ENCODE measurements around the gene KIF20B. TPM values are rescaled to one million over a fixed set of nuclear protein-coding genes. Genes with fewer than 3 reads are reported as not detected.

KIF20B gene
- polyA plus RNA-seq = 8.2 TPM
- long read RNA-seq, donor 1 = 0 reads
- long read RNA-seq, donor 2 = 0 reads
- long read RNA-seq, donor 3 = 0 reads
- long read RNA-seq, donor 4 = 0 reads
- long read RNA-seq, donor 5 = 0 reads
- long read RNA-seq, donor 6 = 0 reads
- long read RNA-seq, donor 7 = 0 reads
- long read RNA-seq, donor 8 = 0 reads
- long read RNA-seq, donor 9 = 0 reads
- long read RNA-seq, donor 10 = 0 reads
- long read RNA-seq, donor 11 = 0 reads

GRCh38 chr10:89701242-89702120 lies at the start of gene KIF20B:
Gene KIF20B (plus strand): TSS chr10:89701590. CDS start chr10:89705295, 3,705 bp downstream.
- no peaks in the 10 kb centered on the region for H3K9me3 ChIP-seq (ENCODE audit: control insufficient read depth, low read depth, low read length)
- H3K4me3 ChIP-seq (ENCODE audit: low read length) = peak within 1 kb of the TSS; percentile 92
- 0% methylated on average over 1 of the region's 48 CpGs for WGBS (ENCODE audit: insufficient coverage, low lambda C conversion rate)
- peak within 1 kb of the TSS; percentile 86 for H3K27ac ChIP-seq (ENCODE audit: low read length)
- peaks cover 4% of the 10 kb centered on the region for H3K4me1 ChIP-seq (ENCODE audit: control insufficient read depth, insufficient read depth, low read length)
- DNase-seq = peak; percentile 97 to 98
- H3K36me3 ChIP-seq (ENCODE audit: control insufficient read depth, insufficient read depth, low read length) = no peaks in the 10 kb centered on the region
- H3K27me3 ChIP-seq (ENCODE audit: control insufficient read depth, insufficient read depth, low read length) = no peaks in the 10 kb centered on the region

- WGBS (ENCODE audit: insufficient coverage, low lambda C conversion rate) = 100% methylated on average over 1 of the region's 3 CpGs
- no peak for DNase-seq
- no peaks in the 10 kb centered on the region for H3K27me3 ChIP-seq (ENCODE audit: control insufficient read depth, insufficient read depth, low read length)
- no peak overlapping the region for H3K4me3 ChIP-seq (ENCODE audit: low read length)
- H3K36me3 ChIP-seq (ENCODE audit: control insufficient read depth, insufficient read depth, low read length) = no peaks in the 10 kb centered on the region
- peaks cover 35% of the 10 kb centered on the region for H3K4me1 ChIP-seq (ENCODE audit: control insufficient read depth, insufficient read depth, low read length)
- no peak overlapping the region for H3K27ac ChIP-seq (ENCODE audit: low read length)
- H3K9me3 ChIP-seq (ENCODE audit: control insufficient read depth, low read depth, low read length) = peaks cover 23% of the 10 kb centered on the region
These were observed 49.3 kb upstream of the KIF20B start for GRCh38 chr10:89651916-89652573.

GRCh38 chr10:89652806-89653370 lies 48.5 kb upstream of the KIF20B start:
- Histone ChIP-seq H3K4me1 (ENCODE audit: control insufficient read depth, insufficient read depth, low read length) (peaks cover 29% of the 10 kb centered on the region), H3K36me3 (ENCODE audit: control insufficient read depth, insufficient read depth, low read length) (no peaks in the 10 kb centered on the region), H3K4me3 (ENCODE audit: low read length) (no peak overlapping the region), H3K27me3 (ENCODE audit: control insufficient read depth, insufficient read depth, low read length) (no peaks in the 10 kb centered on the region), H3K27ac (ENCODE audit: low read length) (no peak overlapping the region), H3K9me3 (ENCODE audit: control insufficient read depth, low read depth, low read length) (peaks cover 28% of the 10 kb centered on the region)
- no CpG with 5 or more reads among the region's 3 CpGs for WGBS (ENCODE audit: insufficient coverage, low lambda C conversion rate)
- DNase-seq = peak in 1 of 2 donors; percentile 18

- H3K36me3 ChIP-seq (ENCODE audit: control insufficient read depth, insufficient read depth, low read length) = no peaks in the 10 kb centered on the region
- H3K27me3 ChIP-seq (ENCODE audit: control insufficient read depth, insufficient read depth, low read length) = no peaks in the 10 kb centered on the region
- H3K9me3 ChIP-seq (ENCODE audit: control insufficient read depth, low read depth, low read length) = peaks cover 29% of the 10 kb centered on the region
- no peak for DNase-seq
- peaks cover 29% of the 10 kb centered on the region for H3K4me1 ChIP-seq (ENCODE audit: control insufficient read depth, insufficient read depth, low read length)
- no peak overlapping the region for H3K27ac ChIP-seq (ENCODE audit: low read length)
- H3K4me3 ChIP-seq (ENCODE audit: low read length) = no peak overlapping the region
- WGBS (ENCODE audit: insufficient coverage, low lambda C conversion rate) = 66% methylated on average over 2 of the region's 6 CpGs
These were observed 48.0 kb upstream of the KIF20B start for GRCh38 chr10:89653410-89653869.

GRCh38 chr10:89655722-89656121 lies 45.7 kb upstream of the KIF20B start:
- H3K36me3 ChIP-seq (ENCODE audit: control insufficient read depth, insufficient read depth, low read length) = no peaks in the 10 kb centered on the region
- H3K9me3 ChIP-seq (ENCODE audit: control insufficient read depth, low read depth, low read length) = peaks cover 23% of the 10 kb centered on the region
- H3K4me3 ChIP-seq (ENCODE audit: low read length) = no peak overlapping the region
- no peaks in the 10 kb centered on the region for H3K27me3 ChIP-seq (ENCODE audit: control insufficient read depth, insufficient read depth, low read length)
- DNase-seq = peak; percentile 16 to 59
- WGBS (ENCODE audit: insufficient coverage, low lambda C conversion rate) = no CpG with 5 or more reads among the region's 1 CpG
- H3K27ac ChIP-seq (ENCODE audit: low read length) = peak overlapping the region; percentile 59
- peaks cover 29% of the 10 kb centered on the region for H3K4me1 ChIP-seq (ENCODE audit: control insufficient read depth, insufficient read depth, low read length)

GRCh38 chr10:89657302-89657701 lies 44.1 kb upstream of the KIF20B start:
- Histone ChIP-seq H3K9me3 (ENCODE audit: control insufficient read depth, low read depth, low read length) (peaks cover 23% of the 10 kb centered on the region), H3K27ac (ENCODE audit: low read length) (no peak overlapping the region), H3K4me1 (ENCODE audit: control insufficient read depth, insufficient read depth, low read length) (peaks cover 27% of the 10 kb centered on the region), H3K36me3 (ENCODE audit: control insufficient read depth, insufficient read depth, low read length) (no peaks in the 10 kb centered on the region), H3K4me3 (ENCODE audit: low read length) (no peak overlapping the region), H3K27me3 (ENCODE audit: control insufficient read depth, insufficient read depth, low read length) (no peaks in the 10 kb centered on the region)
- no peak for DNase-seq
- WGBS (ENCODE audit: insufficient coverage, low lambda C conversion rate) = no CpG with 5 or more reads among the region's 1 CpG

GRCh38 chr10:89659143-89660131 lies 42.0 kb upstream of the KIF20B start:
- Histone ChIP-seq H3K36me3 (ENCODE audit: control insufficient read depth, insufficient read depth, low read length) (no peaks in the 10 kb centered on the region), H3K9me3 (ENCODE audit: control insufficient read depth, low read depth, low read length) (peaks cover 23% of the 10 kb centered on the region), H3K27ac (ENCODE audit: low read length) (no peak overlapping the region), H3K4me3 (ENCODE audit: low read length) (no peak overlapping the region), H3K4me1 (ENCODE audit: control insufficient read depth, insufficient read depth, low read length) (peaks cover 20% of the 10 kb centered on the region), H3K27me3 (ENCODE audit: control insufficient read depth, insufficient read depth, low read length) (no peaks in the 10 kb centered on the region)
- DNase-seq = no peak
- 85% methylated on average over 3 of the region's 10 CpGs for WGBS (ENCODE audit: insufficient coverage, low lambda C conversion rate)

GRCh38 chr10:89662596-89662995 lies 38.8 kb upstream of the KIF20B start:
- Histone ChIP-seq H3K4me3 (ENCODE audit: low read length) (no peak overlapping the region), H3K27me3 (ENCODE audit: control insufficient read depth, insufficient read depth, low read length) (no peaks in the 10 kb centered on the region), H3K9me3 (ENCODE audit: control insufficient read depth, low read depth, low read length) (peaks cover 3% of the 10 kb centered on the region), H3K27ac (ENCODE audit: low read length) (no peak overlapping the region), H3K36me3 (ENCODE audit: control insufficient read depth, insufficient read depth, low read length) (no peaks in the 10 kb centered on the region), H3K4me1 (ENCODE audit: control insufficient read depth, insufficient read depth, low read length) (no peaks in the 10 kb centered on the region)
- DNase-seq = peak in 1 of 2 donors; percentile 27
- no CpG with 5 or more reads among the region's 2 CpGs for WGBS (ENCODE audit: insufficient coverage, low lambda C conversion rate)

GRCh38 chr10:89663144-89663543 lies 38.2 kb upstream of the KIF20B start:
- Histone ChIP-seq H3K27me3 (ENCODE audit: control insufficient read depth, insufficient read depth, low read length) (no peaks in the 10 kb centered on the region), H3K36me3 (ENCODE audit: control insufficient read depth, insufficient read depth, low read length) (no peaks in the 10 kb centered on the region), H3K4me3 (ENCODE audit: low read length) (no peak overlapping the region), H3K9me3 (ENCODE audit: control insufficient read depth, low read depth, low read length) (no peaks in the 10 kb centered on the region), H3K4me1 (ENCODE audit: control insufficient read depth, insufficient read depth, low read length) (peaks cover 4% of the 10 kb centered on the region), H3K27ac (ENCODE audit: low read length) (no peak overlapping the region)
- DNase-seq = no peak
- WGBS (ENCODE audit: insufficient coverage, low lambda C conversion rate) = 60% methylated on average over 1 of the region's 3 CpGs

All from large intestine (tissue), 12 donors.